HepG2 (cell line): ENCODE measurements around the gene ACAP2. TPM values are rescaled to one million over a fixed set of nuclear protein-coding genes. Genes with fewer than 3 reads are reported as not detected.

Experiments used
- ELK4 ChIP-seq: sonication (generic); formaldehyde crosslinking; IDR thresholded peaks from 2 replicates; pipeline ENCODE4 v1.9.0; 2021; ENCODE audit warnings: missing genetic modification reagents, borderline replicate concordance
- IKZF4 ChIP-seq: sonication (generic); formaldehyde crosslinking; IDR thresholded peaks from 2 replicates; pipeline ENCODE4 v1.5.1; 2020; ENCODE audit warnings: borderline replicate concordance, mild to moderate bottlenecking, low read depth, missing genetic modification reagents; ENCODE audit errors: not compliant biosample characterization
- PAWR ChIP-seq: sonication (generic); formaldehyde crosslinking; IDR thresholded peaks from 2 replicates; pipeline ENCODE4 v1.4.0; 2020; ENCODE audit warnings: missing genetic modification reagents, mild to moderate bottlenecking, borderline replicate concordance
- POGZ ChIP-seq: sonication (generic); formaldehyde crosslinking; IDR thresholded peaks from 2 replicates; pipeline ENCODE4 v1.4.0; 2020; ENCODE audit warnings: mild to moderate bottlenecking, missing genetic modification reagents
- RAD21 ChIP-seq: fragments of 450-650 bp; formaldehyde crosslinking; IDR thresholded peaks from 2 replicates; pipeline ENCODE4 v1.5.0; 2020; ENCODE audit warnings: mild to moderate bottlenecking
- SAP130 ChIP-seq: IDR thresholded peaks from 2 replicates; pipeline ENCODE4 v1.6.1; 2016; ENCODE audit warnings: low read depth
- TBL1XR1 ChIP-seq: fragments of 150-350 bp; IDR thresholded peaks from 2 replicates; pipeline ENCODE4 v1.6.1; 2014; ENCODE audit warnings: borderline replicate concordance, low read length; ENCODE audit not compliant: partially characterized antibody
- ZBTB39 ChIP-seq: sonication (generic); formaldehyde crosslinking; IDR thresholded peaks from 2 replicates; pipeline ENCODE4 v1.5.0; 2020; ENCODE audit warnings: missing genetic modification reagents
- ZBTB7A ChIP-seq: sonication (generic); formaldehyde crosslinking; IDR thresholded peaks from 2 replicates; pipeline ENCODE4 v1.8.0; 2022; ENCODE audit warnings: mild to moderate bottlenecking, missing genetic modification reagents
- ZNF180 ChIP-seq: sonication (generic); formaldehyde crosslinking; IDR thresholded peaks from 2 replicates; pipeline ENCODE4 v1.4.0; 2020; ENCODE audit warnings: low read depth, missing genetic modification reagents, borderline replicate concordance
- ZNF225 ChIP-seq: sonication (generic); formaldehyde crosslinking; IDR thresholded peaks from 2 replicates; pipeline ENCODE4 v1.4.0; 2020; ENCODE audit warnings: mild to moderate bottlenecking, missing genetic modification reagents
- ZNF607 ChIP-seq: sonication (generic); formaldehyde crosslinking; IDR thresholded peaks from 2 replicates; pipeline ENCODE4 v1.5.1; 2020; ENCODE audit warnings: missing genetic modification reagents, mild to moderate bottlenecking, borderline replicate concordance
- ZNF644 ChIP-seq: IDR thresholded peaks from 2 replicates; pipeline ENCODE4 v1.6.1; 2016; ENCODE audit warnings: low read depth
- ZNF660 ChIP-seq: sonication (generic); formaldehyde crosslinking; IDR thresholded peaks from 2 replicates; pipeline ENCODE4 v1.5.1; 2020; ENCODE audit warnings: mild to moderate bottlenecking, low read depth, missing genetic modification reagents, borderline replicate concordance
- ZNF670 ChIP-seq: sonication (generic); formaldehyde crosslinking; IDR thresholded peaks from 2 replicates; pipeline ENCODE4 v1.8.0; 2022; ENCODE audit warnings: mild to moderate bottlenecking, missing genetic modification reagents, borderline replicate concordance
- ZNF678 ChIP-seq: sonication (generic); formaldehyde crosslinking; IDR thresholded peaks from 2 replicates; pipeline ENCODE4 v1.4.0; 2020; ENCODE audit warnings: mild to moderate bottlenecking, missing genetic modification reagents
- ZNF879 ChIP-seq: sonication (generic); formaldehyde crosslinking; IDR thresholded peaks from 2 replicates; pipeline ENCODE4 v1.8.1; 2023; ENCODE audit warnings: missing genetic modification reagents
- polyA plus RNA-seq, 8 experiments: library from polyadenylated mRNA; depleted of rRNA in 3 of 8; stranded (reverse) in 7 of 8; unstranded in 1 of 8; fragments of >200 nt; fragmentation: Illumina TruSeq in 4 of 8; extraction: Trizol in 4 of 8; gene quantifications; 2 replicates each; pipeline versions ENCODE4 v1.2.1 to v1.2.3, GENCODE V29; 2011 to 2016; ENCODE audit warnings: low read depth in 4 of 8, missing spikeins in 1 of 8, mixed read lengths in 1 of 8; ENCODE audit not compliant: insufficient read depth in 1 of 8
- total RNA-seq, 5 experiments: library from RNA; depleted of rRNA; stranded (reverse); fragments of >200 nt; fragmentation: Illumina TruSeq; extraction: Trizol; gene quantifications; 2 replicates each; pipeline ENCODE4 v1.2.3, GENCODE V29; 2016; ENCODE audit warnings: low read depth in 1 of 5
- TF ChIP-seq, protein P1 (sequence below): sonication (generic); formaldehyde crosslinking; IDR thresholded peaks from 2 replicates; pipeline ENCODE4 v1.4.0; 2020; ENCODE audit warnings: missing genetic modification reagents
- TF ChIP-seq, protein P2 (sequence below): sonication (generic); formaldehyde crosslinking; IDR thresholded peaks from 2 replicates; pipeline ENCODE4 v1.8.1; 2023; ENCODE audit warnings: mild to moderate bottlenecking, missing genetic modification reagents, borderline replicate concordance
- TF ChIP-seq, protein P3 (sequence below): sonication (generic); formaldehyde crosslinking; IDR thresholded peaks from 2 replicates; pipeline ENCODE4 v1.8.0; 2022; ENCODE audit warnings: mild to moderate bottlenecking, missing genetic modification reagents, moderate library complexity
- TF ChIP-seq, protein P4 (sequence below): sonication (generic); formaldehyde crosslinking; IDR thresholded peaks from 2 replicates; pipeline ENCODE4 v1.8.0; 2022; ENCODE audit warnings: mild to moderate bottlenecking, missing genetic modification reagents, borderline replicate concordance

ACAP2 gene
- total and polyA plus RNA-seq, 2 of the 13 experiments (the other 11 are each of a cell fraction or from before 2014, with no cell fraction given), result 7.3 to 23.9 TPM

DNA sequence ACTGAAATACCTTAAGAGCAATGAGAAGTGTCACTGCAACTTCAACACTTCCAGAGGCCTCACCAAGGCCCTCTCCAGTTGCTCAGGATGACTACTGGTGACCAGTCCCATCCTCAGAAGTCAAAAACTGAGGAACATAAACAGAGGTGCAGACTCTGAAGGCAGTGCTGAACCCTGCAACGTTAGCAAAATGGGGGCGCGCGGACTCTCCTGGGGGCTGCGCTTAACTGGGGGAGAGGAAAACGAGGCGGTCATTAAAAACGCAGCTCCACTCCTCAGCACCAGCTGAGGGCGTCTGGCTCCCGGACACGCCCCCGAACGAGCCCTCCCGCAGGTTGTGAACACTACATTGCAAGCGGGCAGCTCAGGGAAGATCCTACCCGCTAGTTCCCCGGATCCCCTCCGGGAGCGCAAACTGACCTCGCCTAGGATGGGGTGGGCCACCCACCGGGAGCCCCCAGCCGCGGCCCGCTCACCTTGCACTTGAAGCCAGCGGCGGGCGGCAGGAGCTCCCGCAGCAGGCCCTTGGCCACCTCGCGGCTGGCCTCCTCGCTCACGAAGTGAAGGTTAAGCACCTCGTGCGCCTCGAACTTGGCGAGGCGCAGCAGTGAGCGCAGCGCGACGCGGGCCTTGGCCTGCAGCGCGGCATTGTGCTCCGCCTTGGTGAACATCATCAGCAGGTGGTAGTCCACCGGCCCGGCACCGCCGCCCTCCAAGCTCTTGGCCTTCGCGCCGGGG lies 172.6 kb downstream of the ACAP2 start (continued):
- TF ChIP-seq, protein P1, sequence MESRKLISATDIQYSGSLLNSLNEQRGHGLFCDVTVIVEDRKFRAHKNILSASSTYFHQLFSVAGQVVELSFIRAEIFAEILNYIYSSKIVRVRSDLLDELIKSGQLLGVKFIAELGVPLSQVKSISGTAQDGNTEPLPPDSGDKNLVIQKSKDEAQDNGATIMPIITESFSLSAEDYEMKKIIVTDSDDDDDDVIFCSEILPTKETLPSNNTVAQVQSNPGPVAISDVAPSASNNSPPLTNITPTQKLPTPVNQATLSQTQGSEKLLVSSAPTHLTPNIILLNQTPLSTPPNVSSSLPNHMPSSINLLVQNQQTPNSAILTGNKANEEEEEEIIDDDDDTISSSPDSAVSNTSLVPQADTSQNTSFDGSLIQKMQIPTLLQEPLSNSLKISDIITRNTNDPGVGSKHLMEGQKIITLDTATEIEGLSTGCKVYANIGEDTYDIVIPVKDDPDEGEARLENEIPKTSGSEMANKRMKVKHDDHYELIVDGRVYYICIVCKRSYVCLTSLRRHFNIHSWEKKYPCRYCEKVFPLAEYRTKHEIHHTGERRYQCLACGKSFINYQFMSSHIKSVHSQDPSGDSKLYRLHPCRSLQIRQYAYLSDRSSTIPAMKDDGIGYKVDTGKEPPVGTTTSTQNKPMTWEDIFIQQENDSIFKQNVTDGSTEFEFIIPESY (CRISPR knock-in tag), result no peak
- TF ChIP-seq ZNF670 (no peak), POGZ (no peak), TBL1XR1 (no peak), ZNF607 (CRISPR knock-in tag) (peak; percentile 62; the same call in 1 of the 2 replicates), ZNF678 (CRISPR knock-in tag) (no peak; the same call in 1 of the 2 replicates), PAWR (CRISPR knock-in tag) (no peak), ELK4 (no peak), IKZF4 (CRISPR knock-in tag) (no peak), ZBTB7A (CRISPR knock-in tag) (peak; percentile 34; the same call in 1 of the 2 replicates), ZBTB39 (CRISPR knock-in tag) (no peak), ZNF644 (CRISPR knock-in tag) (no peak), ZNF225 (CRISPR knock-in tag) (no peak), SAP130 (CRISPR knock-in tag) (peak; percentile 56), RAD21 (CRISPR knock-in tag) (no peak), ZNF180 (no peak), ZNF879 (no peak; the same call in 1 of the 2 replicates), ZNF660 (CRISPR knock-in tag) (no peak)
- TF ChIP-seq, protein P2, sequence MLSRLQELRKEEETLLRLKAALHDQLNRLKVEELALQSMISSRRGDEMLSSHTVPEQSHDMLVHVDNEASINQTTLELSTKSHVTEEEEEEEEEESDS (CRISPR knock-in tag), result no peak
- TF ChIP-seq, protein P3, sequence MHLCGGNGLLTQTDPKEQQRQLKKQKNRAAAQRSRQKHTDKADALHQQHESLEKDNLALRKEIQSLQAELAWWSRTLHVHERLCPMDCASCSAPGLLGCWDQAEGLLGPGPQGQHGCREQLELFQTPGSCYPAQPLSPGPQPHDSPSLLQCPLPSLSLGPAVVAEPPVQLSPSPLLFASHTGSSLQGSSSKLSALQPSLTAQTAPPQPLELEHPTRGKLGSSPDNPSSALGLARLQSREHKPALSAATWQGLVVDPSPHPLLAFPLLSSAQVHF (CRISPR knock-in tag), result 0 out of 2 replicates have a peak, but pooled peaks have one; percentile 53
- TF ChIP-seq, protein P4, sequence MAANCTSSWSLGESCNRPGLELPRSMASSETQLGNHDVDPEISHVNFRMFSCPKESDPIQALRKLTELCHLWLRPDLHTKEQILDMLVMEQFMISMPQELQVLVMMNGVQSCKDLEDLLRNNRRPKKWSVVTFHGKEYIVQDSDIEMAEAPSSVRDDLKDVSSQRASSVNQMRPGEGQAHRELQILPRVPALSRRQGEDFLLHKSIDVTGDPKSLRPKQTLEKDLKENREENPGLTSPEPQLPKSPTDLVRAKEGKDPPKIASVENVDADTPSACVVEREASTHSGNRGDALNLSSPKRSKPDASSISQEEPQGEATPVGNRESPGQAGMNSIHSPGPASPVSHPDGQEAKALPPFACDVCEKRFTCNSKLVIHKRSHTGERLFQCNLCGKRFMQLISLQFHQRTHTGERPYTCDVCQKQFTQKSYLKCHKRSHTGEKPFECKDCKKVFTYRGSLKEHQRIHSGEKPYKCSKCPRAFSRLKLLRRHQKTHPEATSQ (CRISPR knock-in tag), result no peak; the same call in 1 of the 2 replicates
